Tibial nerve (tissue), 3 donors: ENCODE measurements around the gene PSMA6.

Experiments
- CTCF ChIP-seq, 5 experiments: fragments of 200-600 bp in 3 of 5; fragments of 450-650 bp in 2 of 5; sonication (generic) in 3 of 5; IDR thresholded peaks; one replicate each; pipeline ENCODE4 v1.5.1; 2016 to 2019; ENCODE audit warnings: antibody characterized with exemption in 5 of 5, mild to moderate bottlenecking in 3 of 5, moderate library complexity in 2 of 5
- POLR2A ChIP-seq, 2 donors: fragments of 450-650 bp; IDR thresholded peaks; one replicate each; pipeline ENCODE4 v1.6.1; 2017; ENCODE audit warnings: antibody characterized with exemption in 2 of 2, mild to moderate bottlenecking in 2 of 2, moderate library complexity in 2 of 2

GRCh38 chr14:35346738-35347322 is 54.6 kb downstream of the PSMA6 start:
- TF ChIP-seq POLR2A (IDR thresholded peaks at IDR 0.05) = no peak
- no peak for TF ChIP-seq CTCF (IDR thresholded peaks at IDR 0.05)
